Measurements from ENCODE around the gene PANK4.

Gene PANK4

GRCh38 chr1:2544875-2545640 lies 18.7 kb upstream of the PANK4 start:
- DNase-seq (ENCODE audit: low read depth) = no peak

DNA sequence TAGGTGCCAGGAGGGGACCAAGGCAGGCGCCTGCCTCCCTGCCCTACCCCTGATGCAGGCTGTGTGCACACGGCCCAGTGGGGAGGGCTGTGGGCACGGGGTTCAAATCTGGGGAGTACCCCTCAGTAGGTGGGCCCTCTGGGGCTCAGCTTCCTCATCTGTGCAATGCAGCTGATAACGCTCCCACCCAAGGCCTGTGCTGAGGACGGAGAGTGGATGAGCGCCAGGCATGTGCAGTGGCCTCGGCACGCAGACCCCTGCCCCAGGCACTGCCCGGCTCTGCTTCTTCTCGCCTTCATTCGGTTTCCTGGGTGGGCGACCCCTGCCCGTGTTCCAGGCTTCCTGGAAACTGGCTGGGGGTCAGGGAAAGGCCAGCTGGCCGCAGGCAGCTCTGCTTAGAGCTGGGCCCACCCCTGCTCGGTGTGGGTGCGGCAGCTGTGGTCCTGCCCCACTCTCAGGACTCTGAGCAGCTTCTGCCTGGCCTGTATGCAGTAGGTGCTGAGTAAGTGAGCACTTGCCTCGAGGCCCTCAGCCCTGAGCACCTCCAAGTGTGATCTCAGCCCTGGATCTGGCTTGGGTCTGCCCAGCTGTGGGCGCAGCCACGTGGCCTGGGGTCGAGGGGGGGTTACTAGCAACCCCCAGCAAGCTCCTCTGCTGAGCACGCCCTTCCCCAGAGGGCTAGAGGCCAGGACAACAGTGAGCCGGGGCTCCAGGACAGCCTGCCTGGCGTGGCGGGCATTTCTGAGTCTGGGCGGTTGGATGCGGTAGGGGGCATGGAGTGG lies 17.9 kb upstream of the PANK4 start:
- DNase-seq (ENCODE audit: low read depth) = no peak

DNA sequence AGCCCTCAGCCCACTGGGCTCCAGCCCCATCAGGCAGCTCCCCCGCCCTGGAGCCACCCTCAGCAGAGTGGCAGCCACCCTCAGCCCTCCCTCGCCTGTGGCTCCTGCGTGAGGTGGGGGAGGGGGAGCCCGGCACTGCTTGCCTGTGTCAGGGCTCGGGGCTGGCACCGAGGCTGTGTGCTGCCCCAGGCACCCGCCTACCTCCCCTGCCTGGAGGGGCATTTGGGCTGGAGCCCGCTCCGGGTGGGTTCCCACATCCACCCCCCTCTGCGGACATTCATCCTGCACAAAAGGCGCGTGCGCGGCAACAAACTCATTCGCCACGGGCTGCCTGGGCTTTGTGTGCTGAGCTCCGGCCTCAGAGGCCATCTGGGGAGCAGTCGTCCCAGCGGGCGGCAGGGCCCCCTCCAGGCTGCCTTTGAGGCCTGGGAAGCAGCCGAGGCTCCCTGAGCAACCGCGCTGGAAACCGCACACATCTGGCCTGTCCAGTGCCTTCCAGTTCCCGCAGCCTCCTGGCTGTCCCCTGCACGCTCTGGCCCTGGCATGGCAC lies 17.2 kb upstream of the PANK4 start:
- DNase-seq (ENCODE audit: low read depth) = no peak

- no peak for DNase-seq (ENCODE audit: low read depth)
Observed at GRCh38 chr1:2542246-2542915, 16.0 kb upstream of the PANK4 start.

DNA sequence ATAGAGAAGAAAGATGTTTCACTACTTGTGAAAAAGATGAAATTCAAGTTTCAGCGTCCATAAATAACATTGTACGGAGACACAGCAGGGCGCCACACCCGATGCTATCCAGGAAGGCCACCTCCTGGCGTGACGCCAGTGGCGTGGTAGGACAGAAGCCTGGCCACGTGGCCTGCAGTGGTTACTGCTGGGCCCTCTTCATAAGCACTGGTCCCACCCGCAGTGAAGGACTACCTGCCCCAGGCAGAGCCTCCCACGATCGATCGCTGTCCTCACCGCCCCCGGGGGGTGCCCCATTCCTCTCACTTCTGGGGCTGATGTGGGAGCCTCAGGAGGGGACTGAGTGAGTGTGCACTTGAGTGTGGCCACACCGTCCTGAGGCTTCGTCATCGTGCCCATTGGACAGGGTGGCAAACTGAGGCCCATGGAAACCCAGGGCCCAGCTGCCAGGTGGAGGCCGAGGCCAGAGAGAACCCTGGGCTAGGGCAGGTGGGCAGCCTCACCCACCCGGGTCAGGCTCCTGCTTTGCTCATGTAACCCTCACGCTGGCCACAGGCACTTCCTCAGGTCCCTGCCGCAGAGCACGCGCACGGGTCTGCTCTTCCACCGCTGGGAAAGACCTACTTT lies 15.3 kb upstream of the PANK4 start:
- no peak for DNase-seq (ENCODE audit: low read depth)

- no peak for DNase-seq (ENCODE audit: low read depth)
Observed at GRCh38 chr1:2540816-2541492, 14.6 kb upstream of the PANK4 start.

GRCh38 chr1:2539312-2539907 lies 13.0 kb upstream of the PANK4 start:
- no peak for DNase-seq (ENCODE audit: low read depth)

- DNase-seq (ENCODE audit: low read depth) = no peak
Observed at GRCh38 chr1:2538872-2539271, 12.5 kb upstream of the PANK4 start.

DNA sequence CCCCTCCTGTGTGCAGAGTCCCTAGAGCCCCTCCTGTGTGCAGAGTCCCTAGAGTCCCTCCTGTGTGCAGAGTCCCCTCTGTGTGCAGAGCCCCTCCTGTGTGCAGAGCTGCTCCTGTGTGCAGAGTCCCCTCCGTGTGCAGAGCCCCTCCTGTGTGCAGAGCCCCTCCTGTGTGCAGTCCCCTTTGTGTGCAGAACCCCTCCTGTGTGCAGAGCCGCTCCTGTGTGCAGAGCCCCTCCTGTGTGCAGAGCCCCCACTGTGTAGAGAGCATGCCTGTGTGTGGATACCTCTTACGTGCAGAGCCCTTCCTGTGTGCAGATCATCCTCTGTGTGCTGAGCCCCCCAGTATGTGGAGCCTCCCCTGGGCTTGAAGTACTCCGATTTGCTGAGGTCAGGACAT lies 12.0 kb upstream of the PANK4 start:
- DNase-seq (ENCODE audit: low read depth) = no peak

DNA sequence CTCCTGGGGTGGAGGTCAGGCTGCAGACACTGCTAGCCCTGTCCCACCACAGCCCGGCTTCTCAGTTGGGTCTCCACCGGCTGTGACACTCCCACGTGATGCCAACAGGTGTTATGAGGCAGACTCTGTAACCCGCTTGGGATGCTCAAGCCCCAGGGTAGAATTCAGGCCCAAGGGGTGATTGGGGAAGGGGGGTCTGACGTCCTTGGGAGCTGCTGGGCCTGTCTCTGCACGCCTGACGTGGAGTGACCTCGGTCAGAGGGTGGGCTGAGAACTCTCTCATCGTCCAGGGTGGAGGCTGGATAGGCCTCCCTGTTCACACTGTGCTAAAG lies 11.4 kb upstream of the PANK4 start:
- no peak for DNase-seq (ENCODE audit: low read depth)

- no peak for DNase-seq (ENCODE audit: low read depth)
Observed at GRCh38 chr1:2535981-2536380, 9.6 kb upstream of the PANK4 start.

DNA sequence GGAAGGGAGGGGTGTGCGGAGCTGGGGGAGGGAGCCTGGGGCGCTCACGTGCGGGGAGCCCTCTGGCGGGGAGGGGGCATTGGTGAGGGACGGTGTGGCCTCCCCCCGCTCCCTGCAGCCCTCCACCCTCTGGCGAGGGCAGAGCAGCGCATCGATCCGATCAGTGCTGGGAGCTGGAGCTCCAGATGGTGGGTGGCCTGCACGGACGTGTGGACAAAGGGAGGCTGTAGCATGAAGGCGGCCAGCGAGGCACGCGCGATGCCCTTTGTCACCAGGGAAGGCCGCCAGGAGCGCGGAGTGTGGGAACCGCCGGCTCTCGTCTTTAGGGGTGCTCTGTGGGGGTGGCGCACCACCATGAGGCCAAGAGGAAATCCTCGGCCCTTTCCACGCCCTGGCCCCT lies 9.1 kb upstream of the PANK4 start:
- no peak for DNase-seq (ENCODE audit: low read depth)

- DNase-seq (ENCODE audit: low read depth) = no peak
Observed at GRCh38 chr1:2534687-2535441, 8.5 kb upstream of the PANK4 start.

DNA sequence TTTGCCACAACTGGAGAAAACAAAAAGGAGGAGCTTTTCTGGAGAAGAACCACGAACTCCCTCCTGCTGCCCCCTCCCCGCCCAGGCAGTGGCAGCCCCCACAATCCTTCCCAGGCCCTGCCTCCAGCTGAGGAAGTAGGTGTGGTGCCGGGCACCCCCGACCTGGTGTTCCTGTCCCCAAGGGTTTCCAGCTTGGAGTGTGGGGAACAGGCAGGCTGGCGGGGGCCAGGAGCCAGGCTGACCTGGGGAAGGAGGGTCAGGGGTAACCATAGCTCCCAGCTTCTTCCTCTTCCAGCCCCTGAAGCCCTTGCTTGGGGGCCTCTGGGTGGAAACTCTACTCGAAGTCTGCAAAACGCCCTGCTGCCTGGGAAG lies 7.9 kb upstream of the PANK4 start:
- DNase-seq (ENCODE audit: low read depth) = no peak

DNA sequence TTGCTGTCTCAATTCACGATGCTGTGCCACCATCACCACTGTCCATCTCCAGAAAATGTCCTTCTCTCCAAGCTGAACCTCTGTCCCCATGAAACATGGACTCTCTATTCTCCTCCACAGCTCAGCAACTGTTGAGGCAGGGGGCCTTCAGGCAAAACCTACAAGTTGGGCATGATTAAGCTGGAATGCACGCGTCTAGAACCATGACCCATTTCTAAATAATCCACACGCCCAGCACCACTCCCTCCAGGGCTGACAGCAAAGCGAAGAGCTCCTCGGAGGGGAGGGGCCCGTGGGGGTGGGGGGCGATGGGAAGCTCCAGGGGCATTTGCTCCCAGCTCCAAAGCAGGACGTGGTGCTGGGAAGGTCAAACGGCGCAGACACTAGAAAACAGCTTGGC lies 7.0 kb upstream of the PANK4 start:
- no peak for DNase-seq (ENCODE audit: low read depth)

DNA sequence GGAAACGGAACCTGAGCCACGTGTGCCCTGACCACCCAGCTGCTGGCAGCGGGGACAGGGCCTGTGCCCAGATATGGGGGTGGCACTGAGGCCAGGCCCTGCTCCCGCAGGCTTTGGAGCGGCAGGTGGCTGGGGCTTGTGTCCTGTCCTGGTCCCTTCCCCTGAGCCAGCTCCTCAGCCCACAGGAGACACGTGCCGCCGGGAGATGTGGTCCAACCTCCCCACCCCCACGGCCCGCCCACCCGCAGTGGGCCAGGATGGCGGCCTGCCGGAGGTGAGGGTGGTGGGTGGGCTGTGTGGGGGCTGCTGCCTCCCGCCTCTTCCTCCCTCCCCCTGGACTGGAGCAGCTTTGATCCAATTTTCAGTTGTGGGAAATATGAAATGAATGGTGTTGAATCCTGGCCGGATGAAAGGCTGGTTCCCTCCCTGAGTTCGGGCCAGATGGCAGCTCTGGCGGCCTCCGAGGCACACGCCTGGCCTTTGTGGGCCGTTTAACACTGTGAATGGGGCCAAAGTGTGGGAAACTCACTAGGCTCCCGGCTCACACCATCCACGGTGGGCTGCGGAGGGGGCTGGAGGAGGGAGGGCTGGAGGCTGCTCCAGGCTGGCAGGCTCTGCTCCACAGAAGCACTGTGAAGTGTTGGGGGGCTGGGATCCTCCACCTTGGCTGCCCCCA lies 6.2 kb upstream of the PANK4 start:
- DNase-seq (ENCODE audit: low read depth) = no peak

DNA sequence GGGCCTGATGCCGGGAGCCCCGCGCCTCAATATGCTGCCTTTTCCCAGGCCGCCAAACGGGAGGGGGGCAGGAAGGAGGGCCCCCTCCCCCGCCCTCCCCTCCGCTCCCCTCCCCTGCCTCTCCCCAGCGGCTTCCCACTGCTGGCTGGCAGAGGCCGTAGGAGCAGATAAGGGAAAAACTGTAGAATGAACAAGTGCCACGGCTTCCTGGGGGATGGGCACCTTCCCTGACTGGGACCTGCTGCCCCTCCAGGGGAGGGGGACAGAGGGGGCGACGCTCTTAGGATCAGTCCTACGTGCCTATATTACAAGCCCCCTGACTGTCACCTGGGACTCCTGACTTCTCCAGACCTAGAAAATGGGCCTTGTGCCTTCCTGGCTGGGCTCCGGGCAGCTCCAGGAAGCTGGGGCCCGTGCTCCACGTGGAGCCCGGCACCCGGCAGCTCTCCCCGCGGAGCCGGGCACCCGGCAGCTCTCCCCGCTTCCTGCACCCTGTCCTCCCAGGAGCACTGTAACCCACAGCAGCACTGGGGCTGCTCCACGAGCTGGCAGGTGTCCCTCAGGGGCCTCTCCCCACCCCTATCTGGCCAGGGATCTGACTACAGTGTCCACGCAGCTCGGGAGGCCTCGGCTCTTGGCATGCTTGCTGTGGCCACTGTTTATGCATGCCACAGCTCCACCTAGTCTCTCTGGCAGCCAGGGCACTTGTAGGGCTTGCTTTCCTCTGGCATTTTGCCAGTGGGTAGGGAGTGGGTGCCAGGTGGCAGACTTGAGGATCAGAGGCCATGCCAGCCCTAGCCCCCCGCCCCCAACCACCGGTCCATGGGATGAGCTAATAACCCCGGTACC lies 4.3 kb upstream of the PANK4 start:
- DNase-seq (ENCODE audit: low read depth) = no peak

DNA sequence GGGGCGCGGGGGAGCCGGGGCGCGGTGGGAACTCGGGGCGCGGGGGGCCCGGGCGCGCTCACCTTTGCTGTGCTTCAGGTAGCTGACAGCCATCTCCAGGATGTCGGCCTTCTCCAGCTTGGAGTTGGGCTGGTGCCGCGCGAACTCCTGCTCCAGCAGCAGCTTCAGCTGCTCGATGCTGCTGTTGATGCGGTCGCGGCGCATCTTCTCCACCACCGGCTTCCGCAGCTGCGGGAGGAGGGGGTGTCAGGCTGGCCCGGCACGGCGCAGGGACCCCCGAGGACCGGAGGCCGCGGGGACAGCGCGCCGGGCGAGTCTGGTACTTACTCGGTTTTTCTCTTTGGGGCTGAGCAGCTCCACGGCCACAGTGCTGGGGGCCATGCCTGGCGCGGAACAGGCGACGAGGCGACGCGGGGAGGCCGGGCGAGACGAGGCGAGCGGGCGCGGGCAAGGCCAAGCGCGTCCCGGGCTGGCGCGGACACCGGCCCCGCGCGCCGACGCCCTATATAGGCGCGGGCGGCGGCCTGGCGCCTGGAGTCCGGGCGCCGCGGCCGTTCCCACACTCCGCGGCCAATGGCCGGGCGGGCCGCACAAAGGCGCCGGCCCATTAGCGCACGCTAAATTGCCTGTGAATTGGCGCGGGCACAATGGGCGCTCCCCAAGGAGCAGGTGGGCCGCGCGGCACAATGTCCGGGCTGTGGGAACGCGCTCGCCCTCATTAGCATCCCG lies 3.6 kb upstream of the PANK4 start, which contains the start of gene HES5:
HES5 (minus strand) TSS at position 480 of the 729 bp plus-strand sequence; CDS start at position 381, 99 bp downstream.
- no peak for DNase-seq (ENCODE audit: low read depth)
